ENCODE measurements around the gene ATF7. TPM values are rescaled to one million over a fixed set of nuclear protein-coding genes. Genes with fewer than 3 reads are reported as not detected.

Gene ATF7
- total and polyA plus RNA-seq, 2 of the 13 experiments (the other 11 are each of a cell fraction or from before 2014, with no cell fraction given) = 9.6 to 16.2 TPM

- TF ChIP-seq CERS6 (CRISPR knock-in tag; IDR thresholded peaks at IDR 0.05) = no peak
- TF ChIP-seq ZNF747 (CRISPR knock-in tag; IDR thresholded peaks at IDR 0.05; ENCODE audit: borderline replicate concordance) = 0 out of 2 replicates have a peak, but pooled peaks have one; percentile 17
- TF ChIP-seq GMEB1 (CRISPR knock-in tag; IDR thresholded peaks at IDR 0.05; ENCODE audit: borderline replicate concordance) = no peak
- no peak for TF ChIP-seq ZNF569 (CRISPR knock-in tag; IDR thresholded peaks at IDR 0.05; ENCODE audit: borderline replicate concordance)
- TF ChIP-seq LCORL (IDR thresholded peaks at IDR 0.05) = 0 out of 2 replicates have a peak, but pooled peaks have one; percentile 6
- TF ChIP-seq LCORL (CRISPR knock-in tag; IDR thresholded peaks at IDR 0.05) = no peak
- TF ChIP-seq KLF9 (CRISPR knock-in tag; IDR thresholded peaks at IDR 0.05; ENCODE audit: low read depth) = 0 out of 2 replicates have a peak, but pooled peaks have one; percentile 6
- TF ChIP-seq ZNF724P (CRISPR knock-in tag; IDR thresholded peaks at IDR 0.05; ENCODE audit: borderline replicate concordance) = no peak
- no peak for TF ChIP-seq ZMYM3 (CRISPR knock-in tag; IDR thresholded peaks at IDR 0.05)
- TF ChIP-seq FOXA3 (CRISPR knock-in tag; IDR thresholded peaks at IDR 0.05) = no peak
- no peak for TF ChIP-seq IRF2 (CRISPR knock-in tag; IDR thresholded peaks at IDR 0.05)
- no peak for TF ChIP-seq SAP130 (CRISPR knock-in tag; IDR thresholded peaks at IDR 0.05; ENCODE audit: low read depth)
- no peak for TF ChIP-seq USF2 (IDR thresholded peaks at IDR 0.05; ENCODE audit: low read depth, low read length)
- 0 out of 2 replicates have a peak, but pooled peaks have one; percentile 13 for TF ChIP-seq USF2 (CRISPR knock-in tag; IDR thresholded peaks at IDR 0.05; ENCODE audit: borderline replicate concordance)
- TF ChIP-seq ZSCAN31 (CRISPR knock-in tag; IDR thresholded peaks at IDR 0.05; ENCODE audit: low read depth) = peak; percentile 45; the same call in 1 of the 2 replicates
- TF ChIP-seq KLF11 (CRISPR knock-in tag; IDR thresholded peaks at IDR 0.05) = no peak
- TF ChIP-seq MTF1 (CRISPR knock-in tag; IDR thresholded peaks at IDR 0.05) = 0 out of 2 replicates have a peak, but pooled peaks have one; percentile 40
- TF ChIP-seq POLR2AphosphoS5 (IDR thresholded peaks at IDR 0.05; ENCODE audit: low read depth, low read length) = no peak
- 0 out of 2 replicates have a peak, but pooled peaks have one; percentile 4 for TF ChIP-seq ZNF383 (CRISPR knock-in tag; IDR thresholded peaks at IDR 0.05; ENCODE audit: borderline replicate concordance)
- no peak for TF ChIP-seq ZNF382 (CRISPR knock-in tag; IDR thresholded peaks at IDR 0.05; ENCODE audit: borderline replicate concordance)
- no peak for TF ChIP-seq ZNF589 (CRISPR knock-in tag; conservative IDR thresholded peaks at IDR 0.05)
Observed at GRCh38 chr12:53625373-53625945, 723 bp downstream of the ATF7 start (continued).

Data from HepG2 (cell line).